K562 (cell line): ENCODE data around the gene CCDC185.

Source experiments
- LCOR ChIP-seq: sonication (generic); formaldehyde crosslinking; IDR thresholded peaks from 2 replicates; pipeline ENCODE4 v1.8.0; 2022; ENCODE audit warnings: mild to moderate bottlenecking, missing genetic modification reagents
- NR3C1 ChIP-seq: sonication (generic); formaldehyde crosslinking; IDR thresholded peaks from 2 replicates; pipeline ENCODE4 v1.8.1; 2022; ENCODE audit warnings: missing genetic modification reagents

GRCh38 chr1:223363856-223364684, 29.1 kb upstream of the CCDC185 start, which contains the start of gene SUSD4:
- TF ChIP-seq LCOR (no peak), NR3C1 (CRISPR knock-in tag) (no peak)
